RWPE2 (cell line): ENCODE results near the gene RASEF.

Experiments
- ATAC-seq: fragments of 200-7000 bp; cut with Tn5 transposase; 3 replicates; pipeline ENCODE4 v1.9.1; 2021; ENCODE audit warnings: low read depth
- DNase-seq: peaks from one replicate; pipeline ENCODE4 v3.0.0-alpha.2; 2020; ENCODE audit warnings: low spot score
- H3K27ac ChIP-seq: fragments of 450-650 bp; 2 replicates; pipeline ENCODE4 v1.5.1; 2017; ENCODE audit warnings: mild to moderate bottlenecking; ENCODE audit not compliant: poor library complexity, severe bottlenecking
- H3K27me3 ChIP-seq: fragments of 250-450 bp; sonication (Bioruptor Pico); 2 replicates; pipeline ENCODE4 v1.5.1; 2021; ENCODE audit warnings: mild to moderate bottlenecking, moderate library complexity; ENCODE audit not compliant: insufficient read depth, poor library complexity, severe bottlenecking
- H3K36me3 ChIP-seq: fragments of 250-450 bp; sonication (Bioruptor Pico); 2 replicates; pipeline ENCODE4 v1.5.1; 2020; ENCODE audit warnings: low read depth, mild to moderate bottlenecking, moderate library complexity
- H3K4me1 ChIP-seq: fragments of 250-450 bp; sonication (Bioruptor Pico); 2 replicates; pipeline ENCODE4 v1.5.1; 2021; ENCODE audit warnings: mild to moderate bottlenecking, moderate library complexity; ENCODE audit not compliant: insufficient read depth, poor library complexity, severe bottlenecking
- H3K4me3 ChIP-seq: fragments of 250-450 bp; sonication (Bioruptor Pico); 2 replicates; pipeline ENCODE4 v1.5.1; 2021; ENCODE audit warnings: mild to moderate bottlenecking, moderate library complexity; ENCODE audit not compliant: severe bottlenecking
- H3K9me3 ChIP-seq: fragments of 250-450 bp; sonication (Bioruptor Pico); 2 replicates; pipeline ENCODE4 v1.5.1; 2021; ENCODE audit warnings: mild to moderate bottlenecking, moderate library complexity; ENCODE audit not compliant: severe bottlenecking
- CTCF ChIP-seq: fragments of 450-650 bp; IDR thresholded peaks from one replicate; pipeline ENCODE4 v1.5.1; 2017; ENCODE audit warnings: mild to moderate bottlenecking, moderate library complexity; ENCODE audit not compliant: poor library complexity, severe bottlenecking

The RASEF gene

GRCh38 chr9:83041771-83042170 lies 21.2 kb downstream of the RASEF start:
- H3K27me3 ChIP-seq, result no peaks in the 10 kb centered on the region
- no peaks in the 10 kb centered on the region for H3K36me3 ChIP-seq

GRCh38 chr9:83039303-83039702 lies 23.6 kb downstream of the RASEF start:
- no peaks in the 10 kb centered on the region for H3K27me3 ChIP-seq
- TF ChIP-seq CTCF, result no peak
- H3K27ac ChIP-seq, result no peak overlapping the region
- H3K4me3 ChIP-seq, result no peak overlapping the region
- H3K4me1 ChIP-seq, result peaks cover 7% of the 10 kb centered on the region
- no peak for DNase-seq
- H3K9me3 ChIP-seq, result no peaks in the 10 kb centered on the region
- ATAC-seq, result no peak
- no peaks in the 10 kb centered on the region for H3K36me3 ChIP-seq

More at GRCh38 chr9:83041771-83042170, 21.2 kb downstream of the RASEF start:
- Histone ChIP-seq H3K4me1 (peaks cover 7% of the 10 kb centered on the region), H3K4me3 (no peak overlapping the region), H3K27ac (no peak overlapping the region), H3K9me3 (no peaks in the 10 kb centered on the region)
- no peak for TF ChIP-seq CTCF
- ATAC-seq (0 out of 3 replicates have a peak, but pooled peaks have one; percentile 35), DNase-seq (no peak)

- H3K36me3 ChIP-seq, result no peaks in the 10 kb centered on the region
- no peak for ATAC-seq
- H3K4me3 ChIP-seq, result no peak overlapping the region
- no peak for TF ChIP-seq CTCF
- H3K27me3 ChIP-seq, result no peaks in the 10 kb centered on the region
- no peaks in the 10 kb centered on the region for H3K4me1 ChIP-seq
- H3K9me3 ChIP-seq, result no peaks in the 10 kb centered on the region
- DNase-seq, result no peak
- no peak overlapping the region for H3K27ac ChIP-seq
Observed at GRCh38 chr9:83036043-83036442, 26.9 kb downstream of the RASEF start.

- no peaks in the 10 kb centered on the region for H3K4me1 ChIP-seq
- H3K36me3 ChIP-seq, result no peaks in the 10 kb centered on the region
- TF ChIP-seq CTCF, result no peak
- DNase-seq (no peak), ATAC-seq (no peak)
- H3K4me3 ChIP-seq, result no peak overlapping the region
- no peak overlapping the region for H3K27ac ChIP-seq
- H3K9me3 ChIP-seq, result no peaks in the 10 kb centered on the region
- no peaks in the 10 kb centered on the region for H3K27me3 ChIP-seq
Observed at GRCh38 chr9:83035143-83035542, 27.8 kb downstream of the RASEF start.

- Histone ChIP-seq H3K4me3 (no peak overlapping the region), H3K36me3 (no peaks in the 10 kb centered on the region), H3K27ac (peak overlapping the region; percentile 44), H3K9me3 (no peaks in the 10 kb centered on the region), H3K4me1 (peaks cover 5% of the 10 kb centered on the region), H3K27me3 (no peaks in the 10 kb centered on the region)
- TF ChIP-seq CTCF, result peak; percentile 26
- ATAC-seq (peak; percentile 89), DNase-seq (no peak)
Observed at GRCh38 chr9:83034587-83034986, 28.4 kb downstream of the RASEF start.
